A549 (cell line): ENCODE data around the gene GAS5. TPM values are rescaled to one million over a fixed set of nuclear protein-coding genes. Genes with fewer than 3 reads are reported as not detected.

Source experiments
- ATAC-seq, 2 experiments: fragments of 200-7000 bp in 1 of 2; fragments of >200 bp in 1 of 2; cut with Nextera tagmentation in 1 of 2; cut with Tn5 transposase in 1 of 2; 3 replicates each; pipeline versions ENCODE4 v1.8.0 to v1.9.1; 2018 to 2020; ENCODE audit warnings: mild to moderate bottlenecking in 1 of 2, moderate library complexity in 1 of 2
- CTCF ChIA-PET: fragments of 300-600 bp; sonication (Branson Sonifier 250); formaldehyde crosslinking; extraction: SDS; loops from one replicate; lab custom pipeline; 2021; ENCODE audit warnings: antibody characterized with exemption, inconsistent platforms; lab: Yijun Ruan, JAX
- POLR2A ChIA-PET: fragments of 350-600 bp; formaldehyde crosslinking; extraction: SDS; loops from one replicate; lab custom pipeline; 2021; ENCODE audit warnings: antibody characterized with exemption, inconsistent platforms; lab: Yijun Ruan, JAX
- DNase-seq, 2 experiments: peaks; one replicate each; pipeline versions ENCODE4 v3.0.0 to v3.0.0-alpha.2; 2011 to 2016; ENCODE audit warnings: low read depth in 1 of 2, low spot score in 1 of 2
- FAIRE-seq: peaks from 2 replicates; lab custom pipeline; 2011; peaks lifted over from hg19 to GRCh38; lab: Jason Lieb, UNC
- H3K27ac ChIP-seq, 2 experiments: fragments of >200 bp; sonication (Bioruptor Twin); formaldehyde crosslinking; 3 replicates each; pipeline ENCODE4 v1.5.1; 2016 to 2017
- H3K4me1 ChIP-seq: fragments of >200 bp; sonication (Bioruptor Twin); formaldehyde crosslinking; 3 replicates; pipeline ENCODE4 v1.6.1; 2016
- H3K4me2 ChIP-seq: fragments of >200 bp; sonication (Bioruptor Twin); formaldehyde crosslinking; 3 replicates; pipeline ENCODE4 v1.6.1; 2016
- H3K4me3 ChIP-seq: fragments of >200 bp; sonication (Bioruptor Twin); formaldehyde crosslinking; 3 replicates; pipeline ENCODE4 v1.5.1; 2016
- H3K9me3 ChIP-seq: fragments of >200 bp; sonication (Bioruptor Twin); formaldehyde crosslinking; 3 replicates; pipeline ENCODE4 v1.6.1; 2016
- CBX8 ChIP-seq: fragments of 200-600 bp; sonication (generic); IDR thresholded peaks from 2 replicates; pipeline ENCODE4 v1.6.1; 2016
- CEBPB ChIP-seq, 2 experiments: fragments of >200 bp in 1 of 2; sonication (Bioruptor Twin) in 1 of 2; formaldehyde crosslinking in 1 of 2; IDR thresholded peaks; 2 replicates each; pipeline ENCODE4 v1.6.1; 2012 to 2016
- EP300 ChIP-seq, 2 experiments: fragments of >200 bp; sonication (Bioruptor Twin); formaldehyde crosslinking; IDR thresholded peaks; 2 replicates in 1 of 2; 3 replicates in 1 of 2; pipeline ENCODE4 v1.6.1; 2016 to 2017
- FOSB ChIP-seq: fragments of 250-450 bp; sonication (Bioruptor Pico); IDR thresholded peaks from 2 replicates; pipeline ENCODE4 v1.5.0; 2020; ENCODE audit warnings: mild to moderate bottlenecking, moderate library complexity
- FOSL2 ChIP-seq, 2 experiments: fragments of 450-650 bp in 1 of 2; fragments of >200 bp in 1 of 2; sonication (Bioruptor Twin) in 1 of 2; formaldehyde crosslinking; IDR thresholded peaks; 2 replicates each; pipeline versions ENCODE4 v1.5.0 to v1.6.1; 2016 to 2020; ENCODE audit warnings: mild to moderate bottlenecking in 1 of 2, moderate library complexity in 1 of 2
- FOXS1 ChIP-seq: fragments of 250-450 bp; sonication (Bioruptor Pico); IDR thresholded peaks from 2 replicates; pipeline ENCODE4 v1.5.0; 2020; ENCODE audit warnings: mild to moderate bottlenecking, moderate library complexity
- HEYL ChIP-seq: fragments of 250-450 bp; sonication (Bioruptor Pico); IDR thresholded peaks from 2 replicates; pipeline ENCODE4 v1.8.0; 2021; ENCODE audit warnings: mild to moderate bottlenecking, moderate library complexity
- HOXA7 ChIP-seq: fragments of 250-450 bp; sonication (Bioruptor Pico); IDR thresholded peaks from 2 replicates; pipeline ENCODE4 v1.5.0; 2020; ENCODE audit warnings: mild to moderate bottlenecking, moderate library complexity
- HOXB13 ChIP-seq: fragments of 250-450 bp; sonication (Bioruptor Pico); IDR thresholded peaks from 2 replicates; pipeline ENCODE4 v1.5.0; 2020; ENCODE audit warnings: low read depth, mild to moderate bottlenecking, moderate library complexity
- KDM1A ChIP-seq: fragments of 200-600 bp; sonication (generic); IDR thresholded peaks from 2 replicates; pipeline ENCODE4 v1.6.1; 2016; ENCODE audit warnings: low read depth, mild to moderate bottlenecking
- NFE2L2 ChIP-seq: fragments of 150-350 bp; conservative IDR thresholded peaks from 2 replicates; pipeline ENCODE4 v1.6.1; 2014; ENCODE audit warnings: low read length
- PHF8 ChIP-seq: fragments of 200-600 bp; sonication (generic); IDR thresholded peaks from 2 replicates; pipeline ENCODE4 v1.6.1; 2016; ENCODE audit warnings: low read depth, mild to moderate bottlenecking, antibody characterized with exemption, moderate library complexity, borderline replicate concordance
- RAD21 ChIP-seq, 2 experiments: fragments of >200 bp in 1 of 2; sonication (Bioruptor Twin) in 1 of 2; formaldehyde crosslinking in 1 of 2; IDR thresholded peaks in 1 of 2; conservative IDR thresholded peaks in 1 of 2; 2 replicates in 1 of 2; 3 replicates in 1 of 2; pipeline ENCODE4 v1.6.1; 2012 to 2018; ENCODE audit warnings: inconsistent platforms in 1 of 2
- RARB ChIP-seq: fragments of 250-450 bp; sonication (Bioruptor Pico); IDR thresholded peaks from 2 replicates; pipeline ENCODE4 v1.8.0; 2021; ENCODE audit warnings: mild to moderate bottlenecking, moderate library complexity
- RFX5 ChIP-seq: fragments of 450-650 bp; IDR thresholded peaks from 2 replicates; pipeline ENCODE4 v1.7.1; 2014; ENCODE audit warnings: antibody characterized with exemption, mild to moderate bottlenecking, moderate library complexity
- RNF2 ChIP-seq: fragments of 200-600 bp; sonication (generic); IDR thresholded peaks from 2 replicates; pipeline ENCODE4 v1.6.1; 2016; ENCODE audit warnings: low read depth, mild to moderate bottlenecking, antibody characterized with exemption, moderate library complexity, borderline replicate concordance
- TFCP2L1 ChIP-seq: fragments of 250-450 bp; sonication (Bioruptor Pico); IDR thresholded peaks from 2 replicates; pipeline ENCODE4 v1.5.0; 2021; ENCODE audit warnings: mild to moderate bottlenecking
- ZC3H11A ChIP-seq: fragments of 450-650 bp; IDR thresholded peaks from 2 replicates; pipeline ENCODE4 v1.6.1; 2014; ENCODE audit warnings: antibody characterized with exemption, mild to moderate bottlenecking
- ZFP36 ChIP-seq: fragments of 450-650 bp; IDR thresholded peaks from 2 replicates; pipeline ENCODE4 v1.6.1; 2014; ENCODE audit warnings: borderline replicate concordance; ENCODE audit not compliant: partially characterized antibody
- WGBS: methylation state at CpG from one replicate; pipeline ENCODE4 v1.1.6; 2017; ENCODE audit errors: missing lambda C conversion rate; 5-methylcytosine and 5-hydroxymethylcytosine counted together
- polyA plus RNA-seq, 4 experiments: library from polyadenylated mRNA; depleted of rRNA in 3 of 4; stranded (reverse); fragments of >200 nt; fragmentation: RNase III in 1 of 4; extraction: RNeasy Plus Mini Kit Qiagen cat#74134 plus additional on column Dnase treatment in 1 of 4; gene quantifications; 2 replicates in 3 of 4; 3 replicates in 1 of 4; pipeline ENCODE4 v1.2.3, GENCODE V29; 2011 to 2017
- TF ChIP-seq, protein P1 (sequence below): fragments of >200 bp; sonication (Bioruptor Twin); formaldehyde crosslinking; IDR thresholded peaks from 3 replicates; pipeline ENCODE4 v1.5.1; 2016
- TF ChIP-seq, protein P2 (sequence below): IDR thresholded peaks from 2 replicates; pipeline ENCODE4 v1.6.1; 2012
- TF ChIP-seq, protein P3 (sequence below): fragments of 250-450 bp; sonication (Bioruptor Pico); IDR thresholded peaks from 2 replicates; pipeline ENCODE4 v1.5.0; 2020; ENCODE audit warnings: low read depth, mild to moderate bottlenecking, moderate library complexity
- TF ChIP-seq, protein P4 (sequence below): fragments of >200 bp; sonication (Bioruptor Twin); formaldehyde crosslinking; IDR thresholded peaks from 3 replicates; pipeline ENCODE4 v1.6.1; 2016

The GAS5 gene
- polyA plus RNA-seq, 2 of the 4 experiments (the other 2 are of a cell fraction): 376 to 1,735 TPM

DNA sequence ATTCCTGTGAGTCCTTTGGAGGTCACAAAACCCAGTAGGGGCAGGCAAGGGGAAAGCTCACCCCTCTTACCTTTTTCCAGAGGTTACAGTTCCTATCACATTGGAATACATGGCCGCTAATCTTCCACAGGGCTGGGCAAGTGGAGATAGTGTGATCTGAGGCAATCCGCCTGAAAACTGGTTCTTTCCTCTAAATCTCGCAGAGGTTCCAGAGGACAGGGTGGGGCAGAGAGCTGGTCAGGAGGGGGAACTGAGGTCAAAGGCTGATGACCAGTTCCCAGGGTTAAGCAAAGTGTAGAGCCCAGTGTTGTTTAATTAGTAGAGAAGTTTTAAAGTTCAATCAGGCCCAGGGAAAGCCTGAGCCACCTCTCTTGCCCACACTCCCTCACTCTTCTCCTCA, 49.4 kb upstream of the GAS5 start, which contains the start of gene SERPINC1:
TSS of gene SERPINC1 (minus strand) at position 179 of the 400 bp plus-strand sequence. CDS start at position 111, 68 bp downstream.
- 86% methylated on average over 3 of the region's 3 CpGs for WGBS
- POLR2A ChIA-PET: interaction anchor here (1.4 kb wide), 1 partner anchor 49 kb away, joined by 3 read pairs; the partner anchor contains the start of gene ZBTB37

DNA sequence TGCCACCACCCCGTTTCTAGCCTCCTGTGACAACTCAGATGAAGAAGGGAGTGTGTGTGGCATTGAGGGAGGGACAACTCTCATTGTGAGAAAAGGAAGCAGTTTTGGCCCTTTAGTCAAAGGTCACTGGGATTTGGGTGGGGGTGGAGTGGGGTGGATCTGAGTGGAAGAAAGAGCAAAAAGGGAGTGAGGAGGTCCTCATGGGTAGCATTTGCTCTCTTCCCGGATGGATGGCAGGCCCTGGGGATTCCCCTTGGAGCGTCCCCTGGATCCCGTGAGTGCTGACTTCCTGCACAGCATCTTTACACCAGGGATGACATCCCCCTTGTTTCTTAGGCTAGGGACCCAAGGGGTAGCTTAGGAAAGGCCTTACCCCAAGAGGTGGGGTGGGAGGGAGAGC, 48.9 kb upstream of the GAS5 start:
- H3K27ac ChIP-seq: no peak overlapping the region
- no peak overlapping the region for H3K4me2 ChIP-seq
- H3K9me3 ChIP-seq: no peaks in the 10 kb centered on the region
- DNase-seq: no peak
- ChIA-PET POLR2A (interaction anchor here (1.4 kb wide), 1 partner anchor 48 kb away, joined by 3 read pairs; the partner anchor contains the start of gene ZBTB37), CTCF (interaction anchor here (1.1 kb wide), 1 partner anchor 48 kb away, joined by 3 read pairs; the partner anchor contains the start of gene ZBTB37)
- WGBS: 63% methylated on average over 4 of the region's 4 CpGs
- no peak for TF ChIP-seq FOSB (CRISPR knock-in tag)
- TF ChIP-seq NFE2L2: no peak
- no peak for TF ChIP-seq CEBPB (IDR thresholded peaks at IDR 0.05)
- no peak for TF ChIP-seq ZC3H11A
- TF ChIP-seq EP300 (IDR thresholded peaks at IDR 0.05): no peak
- TF ChIP-seq, protein P1, sequence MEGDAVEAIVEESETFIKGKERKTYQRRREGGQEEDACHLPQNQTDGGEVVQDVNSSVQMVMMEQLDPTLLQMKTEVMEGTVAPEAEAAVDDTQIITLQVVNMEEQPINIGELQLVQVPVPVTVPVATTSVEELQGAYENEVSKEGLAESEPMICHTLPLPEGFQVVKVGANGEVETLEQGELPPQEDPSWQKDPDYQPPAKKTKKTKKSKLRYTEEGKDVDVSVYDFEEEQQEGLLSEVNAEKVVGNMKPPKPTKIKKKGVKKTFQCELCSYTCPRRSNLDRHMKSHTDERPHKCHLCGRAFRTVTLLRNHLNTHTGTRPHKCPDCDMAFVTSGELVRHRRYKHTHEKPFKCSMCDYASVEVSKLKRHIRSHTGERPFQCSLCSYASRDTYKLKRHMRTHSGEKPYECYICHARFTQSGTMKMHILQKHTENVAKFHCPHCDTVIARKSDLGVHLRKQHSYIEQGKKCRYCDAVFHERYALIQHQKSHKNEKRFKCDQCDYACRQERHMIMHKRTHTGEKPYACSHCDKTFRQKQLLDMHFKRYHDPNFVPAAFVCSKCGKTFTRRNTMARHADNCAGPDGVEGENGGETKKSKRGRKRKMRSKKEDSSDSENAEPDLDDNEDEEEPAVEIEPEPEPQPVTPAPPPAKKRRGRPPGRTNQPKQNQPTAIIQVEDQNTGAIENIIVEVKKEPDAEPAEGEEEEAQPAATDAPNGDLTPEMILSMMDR: no peak
- no peak for TF ChIP-seq ZFP36
- no peak for TF ChIP-seq HEYL (CRISPR knock-in tag)
- no peak for TF ChIP-seq RNF2
- no peak for TF ChIP-seq RFX5
- TF ChIP-seq RAD21 (conservative IDR thresholded peaks at IDR 0.05 in 1 of 2, IDR thresholded peaks at IDR 0.05 in 1 of 2): no peak
- TF ChIP-seq HOXB13 (CRISPR knock-in tag): no peak
- no peak for TF ChIP-seq PHF8
- TF ChIP-seq FOSL2 (IDR thresholded peaks at IDR 0.05): no peak
- TF ChIP-seq FOSL2 (CRISPR knock-in tag; IDR thresholded peaks at IDR 0.05): no peak
- TF ChIP-seq TFCP2L1 (CRISPR knock-in tag): no peak
- no peak for TF ChIP-seq RARB
- TF ChIP-seq KDM1A: no peak
- TF ChIP-seq CBX8: no peak
- H3K4me3 ChIP-seq: no peak overlapping the region
- no peaks in the 10 kb centered on the region for H3K4me1 ChIP-seq
- no peak for ATAC-seq
- no peak for FAIRE-seq

More for the DNA sequence above, 49.4 kb upstream of the GAS5 start, which contains the start of gene SERPINC1:
- H3K9me3 ChIP-seq: no peaks in the 10 kb centered on the region
- FAIRE-seq: no peak
- no peak for DNase-seq
- ATAC-seq: no peak
- H3K4me3 ChIP-seq: no peak within 1 kb of the TSS
- no peak within 1 kb of the TSS for H3K27ac ChIP-seq
- CTCF ChIA-PET: no interaction called here
- TF ChIP-seq, protein P2, sequence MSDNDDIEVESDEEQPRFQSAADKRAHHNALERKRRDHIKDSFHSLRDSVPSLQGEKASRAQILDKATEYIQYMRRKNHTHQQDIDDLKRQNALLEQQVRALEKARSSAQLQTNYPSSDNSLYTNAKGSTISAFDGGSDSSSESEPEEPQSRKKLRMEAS: no peak
- no peak for TF ChIP-seq FOXS1 (CRISPR knock-in tag)
- no peak for TF ChIP-seq CEBPB (IDR thresholded peaks at IDR 0.05)
- no peak for TF ChIP-seq RFX5
- TF ChIP-seq, protein P3, sequence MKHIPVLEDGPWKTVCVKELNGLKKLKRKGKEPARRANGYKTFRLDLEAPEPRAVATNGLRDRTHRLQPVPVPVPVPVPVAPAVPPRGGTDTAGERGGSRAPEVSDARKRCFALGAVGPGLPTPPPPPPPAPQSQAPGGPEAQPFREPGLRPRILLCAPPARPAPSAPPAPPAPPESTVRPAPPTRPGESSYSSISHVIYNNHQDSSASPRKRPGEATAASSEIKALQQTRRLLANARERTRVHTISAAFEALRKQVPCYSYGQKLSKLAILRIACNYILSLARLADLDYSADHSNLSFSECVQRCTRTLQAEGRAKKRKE (CRISPR knock-in tag): no peak
- no peak for TF ChIP-seq FOSL2 (IDR thresholded peaks at IDR 0.05)
- TF ChIP-seq FOSL2 (CRISPR knock-in tag; IDR thresholded peaks at IDR 0.05): no peak
- TF ChIP-seq KDM1A: no peak
- no peak for TF ChIP-seq HOXA7 (CRISPR knock-in tag)
- TF ChIP-seq, protein P4, sequence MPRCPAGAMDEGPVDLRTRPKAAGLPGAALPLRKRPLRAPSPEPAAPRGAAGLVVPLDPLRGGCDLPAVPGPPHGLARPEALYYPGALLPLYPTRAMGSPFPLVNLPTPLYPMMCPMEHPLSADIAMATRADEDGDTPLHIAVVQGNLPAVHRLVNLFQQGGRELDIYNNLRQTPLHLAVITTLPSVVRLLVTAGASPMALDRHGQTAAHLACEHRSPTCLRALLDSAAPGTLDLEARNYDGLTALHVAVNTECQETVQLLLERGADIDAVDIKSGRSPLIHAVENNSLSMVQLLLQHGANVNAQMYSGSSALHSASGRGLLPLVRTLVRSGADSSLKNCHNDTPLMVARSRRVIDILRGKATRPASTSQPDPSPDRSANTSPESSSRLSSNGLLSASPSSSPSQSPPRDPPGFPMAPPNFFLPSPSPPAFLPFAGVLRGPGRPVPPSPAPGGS: no peak
- H3K4me2 ChIP-seq: no peak within 1 kb of the TSS
- H3K4me1 ChIP-seq: no peaks in the 10 kb centered on the region
